ENCODE measurements around the gene TIE1. TPM values are rescaled to one million over a fixed set of nuclear protein-coding genes. Genes with fewer than 3 reads are reported as not detected.

The TIE1 gene
- total and polyA plus RNA-seq, 2 of the 13 experiments (the other 11 are each of a cell fraction or from before 2014, with no cell fraction given): 0.58 to 0.84 TPM

GRCh38 chr1:43285269-43285990 lies 15.4 kb upstream of the TIE1 start, which contains the start of gene C1orf210 (continued):
- TF ChIP-seq MAZ (IDR thresholded peaks at IDR 0.05; ENCODE audit: borderline replicate concordance, low read depth, low read length): no peak
- peak; percentile 72; the same call in 1 of the 2 replicates for TF ChIP-seq MAZ (CRISPR knock-in tag; IDR thresholded peaks at IDR 0.05; ENCODE audit: low read depth)
- TF ChIP-seq ZSCAN20 (CRISPR knock-in tag; IDR thresholded peaks at IDR 0.05; ENCODE audit: borderline replicate concordance): no peak
- no peak for TF ChIP-seq DMAP1 (CRISPR knock-in tag; IDR thresholded peaks at IDR 0.05)
- no peak for TF ChIP-seq MXD4 (CRISPR knock-in tag; IDR thresholded peaks at IDR 0.05)
- TF ChIP-seq GATAD2A (CRISPR knock-in tag; IDR thresholded peaks at IDR 0.05): peak; percentile 35
- TF ChIP-seq TIGD3 (CRISPR knock-in tag; IDR thresholded peaks at IDR 0.05; ENCODE audit: borderline replicate concordance): no peak
- 0 out of 2 replicates have a peak, but pooled peaks have one; percentile 31 for TF ChIP-seq ZNF138 (CRISPR knock-in tag; IDR thresholded peaks at IDR 0.05; ENCODE audit: low read depth)
- no peak for TF ChIP-seq CREBL2 (CRISPR knock-in tag; IDR thresholded peaks at IDR 0.05; ENCODE audit: borderline replicate concordance)
- TF ChIP-seq ZNF770 (CRISPR knock-in tag; IDR thresholded peaks at IDR 0.05): no peak
- 0 out of 2 replicates have a peak, but pooled peaks have one; percentile 21 for TF ChIP-seq ZNF772 (CRISPR knock-in tag; IDR thresholded peaks at IDR 0.05)
- TF ChIP-seq BHLHE40 (IDR thresholded peaks at IDR 0.05; ENCODE audit: low read length): no peak; the same call in 1 of the 2 replicates
- no peak for TF ChIP-seq ZNF800 (CRISPR knock-in tag; IDR thresholded peaks at IDR 0.05)
- TF ChIP-seq ZNF761 (CRISPR knock-in tag; conservative IDR thresholded peaks at IDR 0.05): no peak
- no peak for TF ChIP-seq PBX2 (CRISPR knock-in tag; IDR thresholded peaks at IDR 0.05)
- TF ChIP-seq ZNF557 (CRISPR knock-in tag; IDR thresholded peaks at IDR 0.05): no peak
- no peak; the same call in 1 of the 2 replicates for TF ChIP-seq REPIN1 (CRISPR knock-in tag; IDR thresholded peaks at IDR 0.05; ENCODE audit: borderline replicate concordance, low read depth)
- TF ChIP-seq KDM2A (CRISPR knock-in tag; IDR thresholded peaks at IDR 0.05; ENCODE audit: borderline replicate concordance, low read depth): no peak
- TF ChIP-seq NFKBIZ (CRISPR knock-in tag; IDR thresholded peaks at IDR 0.05): no peak
- TF ChIP-seq ZNF775 (CRISPR knock-in tag; IDR thresholded peaks at IDR 0.05; ENCODE audit: borderline replicate concordance): no peak
- no peak for TF ChIP-seq SETDB1 (CRISPR knock-in tag; IDR thresholded peaks at IDR 0.05; ENCODE audit: borderline replicate concordance)
- no peak for TF ChIP-seq ATAD3A (CRISPR knock-in tag; IDR thresholded peaks at IDR 0.05)
- 0 out of 2 replicates have a peak, but pooled peaks have one; percentile 53 for TF ChIP-seq ZFP1 (CRISPR knock-in tag; IDR thresholded peaks at IDR 0.05)
- TF ChIP-seq ZNF296 (CRISPR knock-in tag; conservative IDR thresholded peaks at IDR 0.05): no peak
- TF ChIP-seq MIXL1 (CRISPR knock-in tag; IDR thresholded peaks at IDR 0.05): no peak
- no peak for TF ChIP-seq AKAP8 (CRISPR knock-in tag; IDR thresholded peaks at IDR 0.05)

Measured in HepG2 (cell line).